Measurements from ENCODE around the gene ATP6V0A1. TPM values are rescaled to one million over a fixed set of nuclear protein-coding genes. Genes with fewer than 3 reads are reported as not detected.
"Not testable (repeated sequence)": the region's sequence is repeated elsewhere in the genome, so short reads cannot be mapped to it uniquely, and the experiment has no call there.

Gene ATP6V0A1
- total RNA-seq, 1 donor from 2014 or later, result 78.6 TPM

DNA sequence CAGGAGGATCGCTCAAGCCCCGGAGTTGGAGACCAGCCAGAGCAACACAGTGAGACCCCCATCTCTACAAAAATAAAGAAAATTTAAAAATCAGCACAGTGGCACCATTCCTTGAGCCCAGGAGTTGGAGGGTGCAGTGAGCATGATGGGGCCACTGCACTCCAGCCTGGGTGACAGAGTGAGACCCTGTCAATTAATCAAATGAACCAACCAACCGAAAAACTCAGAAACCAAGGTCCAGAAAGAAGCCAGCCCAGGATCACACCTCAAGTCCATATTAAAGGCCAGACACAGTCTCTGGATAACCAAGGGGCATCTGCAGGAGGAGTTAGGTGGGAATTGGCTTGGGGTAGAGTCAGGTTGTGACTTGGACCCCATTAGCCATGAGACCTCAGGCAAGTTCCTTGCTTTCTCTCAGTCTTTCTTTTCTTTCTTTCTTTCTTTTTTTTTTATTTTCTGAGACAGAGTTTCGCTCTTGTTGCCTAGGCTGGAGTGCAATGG is 96.5 kb downstream of the ATP6V0A1 start:
- no peak for FAIRE-seq
- peak overlapping the region; percentile 79 for H2AFZ ChIP-seq (ENCODE audit: low read depth, low read length)

DNA sequence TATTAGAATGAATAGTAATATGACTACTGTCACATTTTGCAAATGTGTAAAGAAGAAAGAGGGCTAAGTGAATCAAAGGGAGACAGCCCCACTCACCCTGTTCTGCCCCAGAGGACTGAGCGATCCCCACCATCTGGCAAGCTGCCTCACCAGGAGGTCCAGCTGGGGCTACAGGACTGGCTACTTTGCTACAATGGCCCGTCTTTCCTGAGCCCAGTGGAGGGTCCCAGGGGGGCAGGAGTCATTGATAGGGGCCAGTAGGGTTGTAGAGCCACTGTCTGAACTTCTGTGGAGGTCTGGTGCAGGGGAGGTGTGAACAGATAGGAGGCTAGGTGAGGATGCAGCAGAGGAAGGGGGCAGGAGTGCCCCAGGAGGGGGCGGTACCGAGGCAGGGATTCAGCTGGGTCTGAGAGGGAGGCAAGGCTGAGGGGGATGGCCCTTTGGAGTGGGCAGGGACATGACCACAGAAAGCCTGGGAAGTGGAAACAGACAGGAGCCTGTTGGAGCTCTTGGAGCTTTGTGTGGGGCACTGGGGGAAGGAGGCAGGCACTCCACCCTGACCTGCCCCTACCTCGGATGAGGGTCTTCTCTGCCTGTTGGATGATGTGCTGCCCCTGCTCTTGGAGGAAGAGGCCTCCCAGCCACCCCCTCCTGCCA is 97.4 kb downstream of the ATP6V0A1 start:
- not testable (repeated sequence) for H3K4me3 ChIP-seq (ENCODE audit: insufficient read depth, low read depth, low read length); H2AFZ ChIP-seq (ENCODE audit: low read depth, low read length); H3K9me3 ChIP-seq (ENCODE audit: insufficient read depth, low read depth, low read length); H3K36me3 ChIP-seq (ENCODE audit: insufficient read depth, low read length); H3K4me3 Mint-ChIP-seq (ENCODE audit: unreplicated experiment); DNase-seq (ENCODE audit: low read depth); H3K9me3 Mint-ChIP-seq (ENCODE audit: unreplicated experiment); FAIRE-seq; H3K9ac ChIP-seq (ENCODE audit: low read length); H3K36me3 Mint-ChIP-seq (ENCODE audit: low read depth, unreplicated experiment); H3K27ac ChIP-seq (ENCODE audit: low read depth, low read length); H3K4me2 ChIP-seq (ENCODE audit: low read length); H3K27me3 Mint-ChIP-seq (ENCODE audit: low read depth, unreplicated experiment); H3K27me3 ChIP-seq (ENCODE audit: insufficient read depth, low read length); H4K20me1 ChIP-seq (ENCODE audit: insufficient read depth, low read length)
- H3K4me1 Mint-ChIP-seq (ENCODE audit: low read depth, unreplicated experiment), result peaks cover 16% of the 10 kb centered on the region
- H3K27ac Mint-ChIP-seq (ENCODE audit: unreplicated experiment), result peak overlapping the region; percentile 34
- Histone ChIP-seq H3K4me1 (ENCODE audit: insufficient read depth, low read length) (peaks cover 16% of the 10 kb centered on the region), H3K79me2 (ENCODE audit: insufficient read depth, low read length) (peaks cover 27% of the 10 kb centered on the region)

More for the DNA sequence above, 96.5 kb downstream of the ATP6V0A1 start:
- no peaks in the 10 kb centered on the region for H3K27me3 ChIP-seq (ENCODE audit: insufficient read depth, low read length)
- peak overlapping the region; percentile 92 for H3K9ac ChIP-seq (ENCODE audit: low read length)
- H4K20me1 ChIP-seq (ENCODE audit: insufficient read depth, low read length), result peaks cover 5% of the 10 kb centered on the region
- no peaks in the 10 kb centered on the region for H3K27me3 Mint-ChIP-seq (ENCODE audit: low read depth, unreplicated experiment)
- H3K36me3 Mint-ChIP-seq (ENCODE audit: low read depth, unreplicated experiment), result no peaks in the 10 kb centered on the region
- peaks cover 27% of the 10 kb centered on the region for H3K79me2 ChIP-seq (ENCODE audit: insufficient read depth, low read length)
- peak overlapping the region; percentile 72 for H3K27ac ChIP-seq (ENCODE audit: low read depth, low read length)
- peak overlapping the region; percentile 69 for H3K4me3 ChIP-seq (ENCODE audit: insufficient read depth, low read depth, low read length)
- DNase-seq (ENCODE audit: low read depth), result no peak
- peaks cover 12% of the 10 kb centered on the region for H3K4me1 Mint-ChIP-seq (ENCODE audit: low read depth, unreplicated experiment)
- H3K9me3 Mint-ChIP-seq (ENCODE audit: unreplicated experiment), result no peaks in the 10 kb centered on the region
- peaks cover 16% of the 10 kb centered on the region for H3K4me1 ChIP-seq (ENCODE audit: insufficient read depth, low read length)
- TF ChIP-seq, protein P1, sequence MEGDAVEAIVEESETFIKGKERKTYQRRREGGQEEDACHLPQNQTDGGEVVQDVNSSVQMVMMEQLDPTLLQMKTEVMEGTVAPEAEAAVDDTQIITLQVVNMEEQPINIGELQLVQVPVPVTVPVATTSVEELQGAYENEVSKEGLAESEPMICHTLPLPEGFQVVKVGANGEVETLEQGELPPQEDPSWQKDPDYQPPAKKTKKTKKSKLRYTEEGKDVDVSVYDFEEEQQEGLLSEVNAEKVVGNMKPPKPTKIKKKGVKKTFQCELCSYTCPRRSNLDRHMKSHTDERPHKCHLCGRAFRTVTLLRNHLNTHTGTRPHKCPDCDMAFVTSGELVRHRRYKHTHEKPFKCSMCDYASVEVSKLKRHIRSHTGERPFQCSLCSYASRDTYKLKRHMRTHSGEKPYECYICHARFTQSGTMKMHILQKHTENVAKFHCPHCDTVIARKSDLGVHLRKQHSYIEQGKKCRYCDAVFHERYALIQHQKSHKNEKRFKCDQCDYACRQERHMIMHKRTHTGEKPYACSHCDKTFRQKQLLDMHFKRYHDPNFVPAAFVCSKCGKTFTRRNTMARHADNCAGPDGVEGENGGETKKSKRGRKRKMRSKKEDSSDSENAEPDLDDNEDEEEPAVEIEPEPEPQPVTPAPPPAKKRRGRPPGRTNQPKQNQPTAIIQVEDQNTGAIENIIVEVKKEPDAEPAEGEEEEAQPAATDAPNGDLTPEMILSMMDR (IDR thresholded peaks at IDR 0.05; ENCODE audit: insufficient read depth, low read depth, low read length), result no peak
- TF ChIP-seq EZH2 (IDR thresholded peaks at IDR 0.05; ENCODE audit: insufficient read depth, low read length), result no peak
- peak overlapping the region; percentile 91 for H3K4me2 ChIP-seq (ENCODE audit: low read length)
- peak overlapping the region; percentile 91 for H3K27ac Mint-ChIP-seq (ENCODE audit: unreplicated experiment)
- peak overlapping the region; percentile 91 for H3K4me3 Mint-ChIP-seq (ENCODE audit: unreplicated experiment)
- no peaks in the 10 kb centered on the region for H3K9me3 ChIP-seq (ENCODE audit: insufficient read depth, low read depth, low read length)
- H3K36me3 ChIP-seq (ENCODE audit: insufficient read depth, low read length), result no peaks in the 10 kb centered on the region

DNA sequence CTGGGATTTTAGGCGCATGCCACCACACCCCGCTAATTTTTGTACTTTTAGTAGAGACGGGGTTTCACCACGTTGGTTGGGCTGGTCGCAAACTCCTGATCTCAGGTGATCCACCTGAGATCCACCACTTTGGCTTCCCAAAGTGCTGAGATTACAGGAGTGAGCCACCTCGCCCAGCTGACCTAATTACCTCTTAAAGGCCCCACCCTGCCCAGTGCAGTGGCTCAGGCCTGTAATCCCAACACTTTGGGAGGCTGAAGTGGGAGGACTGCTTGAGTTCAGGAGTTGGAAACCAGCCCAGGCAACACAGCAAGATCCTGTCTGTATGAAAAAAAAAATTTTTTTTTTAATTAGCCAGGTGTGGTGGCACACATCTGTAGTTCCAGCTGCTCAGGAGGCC is 100.4 kb downstream of the ATP6V0A1 start:
- no peaks in the 10 kb centered on the region for H3K27me3 Mint-ChIP-seq (ENCODE audit: low read depth, unreplicated experiment)
- H3K9me3 Mint-ChIP-seq (ENCODE audit: unreplicated experiment), result no peaks in the 10 kb centered on the region
- no peak for TF ChIP-seq EZH2 (IDR thresholded peaks at IDR 0.05; ENCODE audit: insufficient read depth, low read length)
- TF ChIP-seq, protein P1 (IDR thresholded peaks at IDR 0.05; ENCODE audit: insufficient read depth, low read depth, low read length), result no peak
- Histone ChIP-seq H3K36me3 (ENCODE audit: insufficient read depth, low read length) (no peaks in the 10 kb centered on the region), H3K4me3 (ENCODE audit: insufficient read depth, low read depth, low read length) (no peak overlapping the region), H2AFZ (ENCODE audit: low read depth, low read length) (no peak overlapping the region), H3K4me1 (ENCODE audit: insufficient read depth, low read length) (peaks cover 23% of the 10 kb centered on the region), H3K9ac (ENCODE audit: low read length) (no peak overlapping the region), H3K27me3 (ENCODE audit: insufficient read depth, low read length) (no peaks in the 10 kb centered on the region), H3K79me2 (ENCODE audit: insufficient read depth, low read length) (peaks cover 41% of the 10 kb centered on the region), H3K4me2 (ENCODE audit: low read length) (no peak overlapping the region), H3K27ac (ENCODE audit: low read depth, low read length) (no peak overlapping the region), H3K9me3 (ENCODE audit: insufficient read depth, low read depth, low read length) (no peaks in the 10 kb centered on the region), H4K20me1 (ENCODE audit: insufficient read depth, low read length) (no peaks in the 10 kb centered on the region)
- H3K27ac Mint-ChIP-seq (ENCODE audit: unreplicated experiment), result no peak overlapping the region
- peaks cover 27% of the 10 kb centered on the region for H3K4me1 Mint-ChIP-seq (ENCODE audit: low read depth, unreplicated experiment)
- H3K36me3 Mint-ChIP-seq (ENCODE audit: low read depth, unreplicated experiment), result peaks cover 3% of the 10 kb centered on the region
- FAIRE-seq (no peak), DNase-seq (ENCODE audit: low read depth) (no peak)
- no peak overlapping the region for H3K4me3 Mint-ChIP-seq (ENCODE audit: unreplicated experiment)
